HepG2 (cell line): Measurements from ENCODE around the gene MAP2K5. TPM values are rescaled to one million over a fixed set of nuclear protein-coding genes. Genes with fewer than 3 reads are reported as not detected.

ENCODE experiments used
- ATAC-seq: fragments of 200-7000 bp; cut with Tn5 transposase; 3 replicates; pipeline ENCODE4 v1.9.1; 2020; ENCODE audit warnings: mild to moderate bottlenecking, moderate library complexity
- BruUV-seq: library from RNA; stranded (reverse); fragments of 400-500 nt; replicated peaks from 2 replicates; lab custom pipeline; 2021; lab: Mats Ljungman, UMichigan
- CTCF ChIA-PET: fragments of 300-600 bp; formaldehyde crosslinking; extraction: SDS; loops from one replicate; lab custom pipeline; 2021; ENCODE audit warnings: low total read pairs, inconsistent platforms, low intra/inter-chr PET ratio; lab: Yijun Ruan, JAX
- POLR2A ChIA-PET: fragments of 350-600 bp; sonication (Branson Sonifier 250); formaldehyde crosslinking; loops from one replicate; lab custom pipeline; 2020; ENCODE audit warnings: antibody characterized with exemption, inconsistent platforms; lab: Yijun Ruan, JAX
- DNase-seq: peaks from one replicate; pipeline ENCODE4 v3.0.0-alpha.2; 2015; ENCODE audit warnings: low spot score
- FAIRE-seq: peaks from 3 replicates; lab custom pipeline; 2011; peaks lifted over from hg19 to GRCh38; lab: Jason Lieb, UNC
- H2AFZ ChIP-seq: one replicate; pipeline ENCODE4 v1.6.1; 2011; ENCODE audit warnings: low read length, inconsistent platforms
- H3K27ac ChIP-seq: fragments of 300-600 bp; 3 replicates; pipeline ENCODE4 v1.8.0; 2011; ENCODE audit warnings: mixed run types, mild to moderate bottlenecking, mixed read lengths, low read length, inconsistent platforms; ENCODE audit not compliant: insufficient read depth; ENCODE audit errors: extremely low read length
- H3K27me3 ChIP-seq, 2 experiments: fragments of 200-600 bp in 1 of 2; 2 replicates in 1 of 2; 3 replicates in 1 of 2; pipeline versions ENCODE4 v1.6.0 to v1.8.0; 2011; ENCODE audit warnings: low read length in 2 of 2, mild to moderate bottlenecking in 2 of 2, moderate library complexity in 2 of 2, inconsistent platforms in 1 of 2; ENCODE audit not compliant: insufficient read depth in 2 of 2, control insufficient read depth in 1 of 2
- H3K36me3 ChIP-seq, 2 experiments: fragments of 200-600 bp in 1 of 2; replicated peaks in 1 of 2; 2 replicates in 1 of 2; 3 replicates in 1 of 2; pipeline versions ENCODE4 v1.5.1 to v1.8.0; 2011; ENCODE audit warnings: low read length in 2 of 2, inconsistent platforms in 1 of 2; ENCODE audit not compliant: insufficient read depth in 2 of 2, control insufficient read depth in 1 of 2
- H3K4me1 ChIP-seq: 2 replicates; pipeline ENCODE4 v1.5.1; 2012; ENCODE audit warnings: low read length, inconsistent platforms; ENCODE audit not compliant: insufficient read depth
- H3K4me2 ChIP-seq: 2 replicates; pipeline ENCODE4 v1.6.0; 2011; ENCODE audit warnings: low read depth, low read length, inconsistent platforms
- H3K4me3 ChIP-seq, 3 experiments: fragments of 200-600 bp in 1 of 3; sonication (generic), shearing (Covaris generic) in 1 of 3; replicated peaks in 1 of 3; 2 replicates each; pipeline ENCODE4 v1.5.1; 2011 to 2016; ENCODE audit warnings: low read length in 3 of 3, inconsistent platforms in 2 of 3, low read depth in 2 of 3, mild to moderate bottlenecking in 2 of 3, control low read depth in 1 of 3, mixed read lengths in 1 of 3; ENCODE audit not compliant: insufficient read depth in 1 of 3
- H3K79me2 ChIP-seq: one replicate; pipeline ENCODE4 v1.6.1; 2011; ENCODE audit warnings: low read length, inconsistent platforms; ENCODE audit not compliant: insufficient read depth
- H3K9ac ChIP-seq: 2 replicates; pipeline ENCODE4 v1.6.0; 2011; ENCODE audit warnings: mild to moderate bottlenecking, low read depth, low read length, inconsistent platforms; ENCODE audit not compliant: insufficient read depth
- H3K9me3 ChIP-seq: 2 replicates; pipeline ENCODE4 v1.5.1; 2012; ENCODE audit warnings: mild to moderate bottlenecking, low read length
- H4K20me1 ChIP-seq: 2 replicates; pipeline ENCODE4 v1.6.0; 2011; ENCODE audit warnings: inconsistent platforms, mild to moderate bottlenecking, low read length, moderate library complexity; ENCODE audit not compliant: insufficient read depth
- BCL6 ChIP-seq: IDR thresholded peaks from 2 replicates; pipeline ENCODE4 v1.6.1; 2016; ENCODE audit warnings: missing genetic modification reagents, missing compliant biosample characterization
- BRD4 ChIP-seq: sonication (generic); formaldehyde crosslinking; IDR thresholded peaks from 2 replicates; pipeline ENCODE4 v1.4.0; 2020; ENCODE audit warnings: missing genetic modification reagents
- CEBPG ChIP-seq: IDR thresholded peaks from 2 replicates; pipeline ENCODE4 v1.6.1; 2016
- CHD2 ChIP-seq: IDR thresholded peaks from 2 replicates; pipeline ENCODE4 v1.6.1; 2011; ENCODE audit warnings: low read depth, low read length, improper control_type of control experiment
- GABPB1 ChIP-seq: IDR thresholded peaks from 2 replicates; pipeline ENCODE4 v1.6.1; 2016; ENCODE audit warnings: mild to moderate bottlenecking, missing genetic modification reagents, moderate library complexity, missing compliant biosample characterization
- HMG20B ChIP-seq: conservative IDR thresholded peaks from 2 replicates; pipeline ENCODE4 v1.6.1; 2016; ENCODE audit warnings: missing genetic modification reagents, missing compliant biosample characterization
- MED8 ChIP-seq: sonication (generic); formaldehyde crosslinking; IDR thresholded peaks from 2 replicates; pipeline ENCODE4 v1.8.1; 2023; ENCODE audit warnings: mild to moderate bottlenecking, missing genetic modification reagents; ENCODE audit not compliant: insufficient replicate concordance
- NFE2L1 ChIP-seq: sonication (generic); formaldehyde crosslinking; IDR thresholded peaks from 2 replicates; pipeline ENCODE4 v1.4.0; 2020; ENCODE audit warnings: missing genetic modification reagents, mild to moderate bottlenecking, borderline replicate concordance
- SP2 ChIP-seq: sonication (generic); formaldehyde crosslinking; IDR thresholded peaks from 2 replicates; pipeline ENCODE4 v1.5.1; 2020; ENCODE audit warnings: mild to moderate bottlenecking, missing genetic modification reagents
- TGIF2 ChIP-seq: IDR thresholded peaks from 2 replicates; pipeline ENCODE4 v1.6.1; 2016; ENCODE audit warnings: control low read depth, missing compliant biosample characterization
- ZNF431 ChIP-seq: sonication (generic); formaldehyde crosslinking; IDR thresholded peaks from 2 replicates; pipeline ENCODE4 v1.9.0; 2022; ENCODE audit warnings: missing genetic modification reagents, low read depth, mild to moderate bottlenecking, borderline replicate concordance
- ZNF576 ChIP-seq: sonication (generic); formaldehyde crosslinking; IDR thresholded peaks from 2 replicates; pipeline ENCODE4 v1.4.0; 2020; ENCODE audit warnings: mild to moderate bottlenecking, missing genetic modification reagents
- ZNF710 ChIP-seq: sonication (generic); formaldehyde crosslinking; IDR thresholded peaks from 2 replicates; pipeline ENCODE4 v1.5.0; 2020; ENCODE audit warnings: mild to moderate bottlenecking, missing genetic modification reagents, borderline replicate concordance
- ZNF761 ChIP-seq: sonication (generic); formaldehyde crosslinking; conservative IDR thresholded peaks from 2 replicates; pipeline ENCODE4 v1.4.0; 2020; ENCODE audit warnings: mild to moderate bottlenecking, missing genetic modification reagents
- ZNF878 ChIP-seq: sonication (generic); formaldehyde crosslinking; IDR thresholded peaks from 2 replicates; pipeline ENCODE4 v1.8.1; 2023; ENCODE audit warnings: mild to moderate bottlenecking, missing genetic modification reagents, moderate library complexity
- WGBS: methylation state at CpG from one replicate; pipeline ENCODE4 v1.1.6; 2017; ENCODE audit warnings: low lambda C conversion rate; 5-methylcytosine and 5-hydroxymethylcytosine counted together
- in situ Hi-C: cut with HindIII; loops from 2 replicates; pipeline ENCODE4 v1.10.0; 2017; ENCODE audit warnings: low pct_unique_long_range_greater_than_20kb; ENCODE audit not compliant: extremely low pct_ligation_motif_present
- intact Hi-C: fragments of 100-400 bp; cut with micrococcal nuclease; formaldehyde crosslinking; loops from one replicate; pipeline ENCODE4 v1.10.0; 2022; ENCODE audit not compliant: unreplicated experiment
- polyA plus RNA-seq, 8 experiments: library from polyadenylated mRNA; depleted of rRNA in 3 of 8; stranded (reverse) in 7 of 8; unstranded in 1 of 8; fragments of >200 nt; fragmentation: Illumina TruSeq in 4 of 8; extraction: Trizol in 4 of 8; gene quantifications; 2 replicates each; pipeline versions ENCODE4 v1.2.1 to v1.2.3, GENCODE V29; 2011 to 2016; ENCODE audit warnings: low read depth in 4 of 8, missing spikeins in 1 of 8, mixed read lengths in 1 of 8; ENCODE audit not compliant: insufficient read depth in 1 of 8
- total RNA-seq, 5 experiments: library from RNA; depleted of rRNA; stranded (reverse); fragments of >200 nt; fragmentation: Illumina TruSeq; extraction: Trizol; gene quantifications; 2 replicates each; pipeline ENCODE4 v1.2.3, GENCODE V29; 2016; ENCODE audit warnings: low read depth in 1 of 5

Gene MAP2K5
- total and polyA plus RNA-seq, 2 of the 13 experiments (the other 11 are each of a cell fraction or from before 2014, with no cell fraction given), result 4.0 to 4.3 TPM

GRCh38 chr15:67723294-67724024, 181.0 kb downstream of the MAP2K5 start:
- FAIRE-seq (no peak), ATAC-seq (no peak), DNase-seq (no peak)
- in situ Hi-C loops (no loop called here), intact Hi-C loops (no loop called here)
- ChIA-PET CTCF (no interaction called here), POLR2A (no interaction called here)
- Histone ChIP-seq H3K9ac (no peak overlapping the region), H3K4me2 (no peak overlapping the region), H3K36me3 (no peaks in the 10 kb centered on the region), H3K4me1 (no peaks in the 10 kb centered on the region), H3K27ac (no peak overlapping the region), H2AFZ (no peak overlapping the region), H3K79me2 (no peaks in the 10 kb centered on the region), H3K27me3 (no peaks in the 10 kb centered on the region), H3K4me3 (no peak overlapping the region), H3K9me3 (no peaks in the 10 kb centered on the region), H4K20me1 (no peaks in the 10 kb centered on the region)
- no TSS peak for BruUV-seq
- TF ChIP-seq HMG20B (CRISPR knock-in tag), result no peak
- WGBS, result 95% methylated on average over 4 of the region's 4 CpGs

- DNase-seq, result no peak
- intact Hi-C loops (no loop called here), in situ Hi-C loops (no loop called here)
- ChIA-PET CTCF (no interaction called here), POLR2A (no interaction called here)
- no peaks in the 10 kb centered on the region for H3K27me3 ChIP-seq
- no peak overlapping the region for H3K4me3 ChIP-seq
- no peak overlapping the region for H3K4me2 ChIP-seq
- no peaks in the 10 kb centered on the region for H3K9me3 ChIP-seq
- no peak overlapping the region for H2AFZ ChIP-seq
- FAIRE-seq, result no peak
- no peaks in the 10 kb centered on the region for H4K20me1 ChIP-seq
- WGBS, result 92% methylated on average over 4 of the region's 4 CpGs
- no peaks in the 10 kb centered on the region for H3K4me1 ChIP-seq
- no peaks in the 10 kb centered on the region for H3K36me3 ChIP-seq
- ATAC-seq, result no peak
- H3K27ac ChIP-seq, result no peak overlapping the region
- H3K79me2 ChIP-seq, result no peaks in the 10 kb centered on the region
- H3K9ac ChIP-seq, result no peak overlapping the region
- BruUV-seq, result no TSS peak
- no peak for TF ChIP-seq ZNF431
- TF ChIP-seq GABPB1, result no peak
- no peak for TF ChIP-seq BCL6 (CRISPR knock-in tag)
- TF ChIP-seq SP2, result no peak
- no peak for TF ChIP-seq ZNF761
- TF ChIP-seq MED8 (CRISPR knock-in tag), result no peak
- TF ChIP-seq BRD4, result no peak
- TF ChIP-seq ZNF878 (CRISPR knock-in tag), result no peak
- TF ChIP-seq ZNF710 (CRISPR knock-in tag), result no peak
- no peak for TF ChIP-seq TGIF2 (CRISPR knock-in tag)
- TF ChIP-seq NFE2L1 (CRISPR knock-in tag), result no peak
- no peak for TF ChIP-seq CHD2
- TF ChIP-seq CEBPG (CRISPR knock-in tag), result no peak
- no peak for TF ChIP-seq ZNF576 (CRISPR knock-in tag)
Observed at GRCh38 chr15:67724691-67725375, 182.3 kb downstream of the MAP2K5 start.
